GM20000 (cell line): ENCODE data around the gene ADSS1.

ENCODE experiments used
- DNase-seq: peaks from one replicate; pipeline ENCODE4 v3.0.0; 2012; ENCODE audit warnings: low spot score
- CTCF ChIP-seq: IDR thresholded peaks from 2 replicates; pipeline ENCODE4 v1.5.1; 2012; ENCODE audit warnings: mild to moderate bottlenecking, control low read depth; ENCODE audit errors: extremely low read depth, missing control alignments

The ADSS1 gene

GRCh38 chr14:104756477-104757237, 32.6 kb downstream of the ADSS1 start:
- no peak for DNase-seq
- TF ChIP-seq CTCF, result no peak

- DNase-seq, result no peak
Measured at GRCh38 chr14:104757238-104757585, 33.2 kb downstream of the ADSS1 start.

GRCh38 chr14:104757681-104758392, 33.8 kb downstream of the ADSS1 start:
- TF ChIP-seq CTCF, result no peak
- DNase-seq, result no peak

More at GRCh38 chr14:104757238-104757585, 33.2 kb downstream of the ADSS1 start:
- TF ChIP-seq CTCF, result no peak

- DNase-seq, result no peak
- TF ChIP-seq CTCF, result no peak
Measured at GRCh38 chr14:104758981-104759969, 35.2 kb downstream of the ADSS1 start.

- TF ChIP-seq CTCF, result no peak
- DNase-seq, result no peak
Measured at GRCh38 chr14:104765517-104765916, 41.5 kb downstream of the ADSS1 start.

GRCh38 chr14:104766256-104766862, 42.3 kb downstream of the ADSS1 start:
- TF ChIP-seq CTCF, result no peak
- DNase-seq, result no peak
